GM18508 (cell line): ENCODE results near the gene CINP.
"Not testable (repeated sequence)": the region's sequence is repeated elsewhere in the genome, so short reads cannot be mapped to it uniquely, and the experiment has no call there.

ENCODE experiments used
- ATAC-seq: cut with Tn5 transposase; IDR thresholded peaks from one replicate; pipeline ENCODE4 v1.9.1; 2021; ENCODE audit warnings: moderate number of reproducible peaks; ENCODE audit not compliant: insufficient read depth, unreplicated experiment

Gene CINP

GRCh38 chr14:102359341-102359740 lies 3.3 kb downstream of the CINP start:
- no peak for ATAC-seq

GRCh38 chr14:102356280-102356679 lies 6.4 kb downstream of the CINP start:
- no peak for ATAC-seq

DNA sequence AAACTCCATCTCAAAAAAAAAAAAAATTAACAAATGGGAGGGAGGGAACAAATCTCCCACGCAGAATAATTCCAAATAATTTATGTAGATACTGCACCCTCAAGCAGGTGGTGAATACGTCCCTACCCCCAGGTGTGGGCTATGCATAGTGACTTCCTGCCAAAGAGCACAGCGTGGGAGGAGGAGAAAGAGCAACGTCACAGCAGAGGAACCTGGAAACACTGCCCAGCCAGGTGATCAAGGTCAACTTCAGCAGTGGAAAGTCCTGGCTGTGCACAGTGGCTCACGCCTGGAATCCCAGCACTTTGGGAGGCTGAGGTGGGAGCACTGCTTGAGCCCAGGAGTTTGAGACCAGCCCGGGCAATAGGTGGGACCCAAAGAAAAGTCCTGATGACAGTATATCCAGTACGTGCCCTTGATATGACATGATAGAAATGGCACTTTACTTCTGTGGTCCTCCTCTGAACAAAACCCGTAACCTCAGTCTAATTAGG lies 9.5 kb downstream of the CINP start:
- no peak for ATAC-seq

DNA sequence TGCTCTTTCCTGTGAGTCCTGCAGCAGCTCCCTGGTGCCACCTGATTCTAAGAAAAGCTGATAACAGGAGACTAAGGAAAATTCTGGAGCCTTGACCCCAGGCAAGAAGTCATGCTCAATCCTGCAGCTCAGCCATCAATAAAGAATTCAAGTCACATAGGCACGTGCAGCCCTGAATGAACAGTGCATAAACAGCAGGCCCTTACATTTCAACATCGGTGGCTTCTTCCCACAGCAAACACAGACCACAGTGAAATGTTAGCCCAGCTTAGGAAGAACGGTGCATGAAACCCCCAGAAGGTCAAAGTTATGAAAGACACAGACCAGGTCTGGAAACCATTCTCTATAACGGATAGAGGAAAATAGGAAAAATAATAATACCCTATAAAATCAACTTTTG lies 10.5 kb downstream of the CINP start:
- ATAC-seq = no peak

- ATAC-seq = not testable (repeated sequence)
These were observed 11.1 kb downstream of the CINP start for GRCh38 chr14:102351593-102351992.

GRCh38 chr14:102351023-102351422 lies 11.7 kb downstream of the CINP start:
- no peak for ATAC-seq

DNA sequence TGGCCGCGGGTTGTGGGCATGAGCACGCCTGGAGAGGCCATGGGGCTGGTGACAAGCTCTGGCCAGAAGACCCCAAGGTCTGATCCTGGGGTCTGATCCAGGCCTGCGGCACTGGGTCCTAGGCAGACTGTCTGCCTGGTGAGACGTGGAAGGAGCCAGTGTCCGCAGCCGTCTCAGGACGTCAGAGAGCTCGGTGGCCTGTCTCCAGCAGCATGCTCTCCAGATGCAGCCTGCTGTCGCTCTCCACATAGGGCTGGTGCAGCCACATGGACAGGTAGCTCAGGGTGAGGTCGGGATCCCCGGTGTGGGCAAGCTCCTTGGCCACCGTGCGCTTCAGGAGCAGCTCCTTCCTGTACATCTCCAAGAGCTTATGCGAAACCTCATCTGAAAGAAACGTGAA lies 14.3 kb downstream of the CINP start:
- ATAC-seq = no peak

DNA sequence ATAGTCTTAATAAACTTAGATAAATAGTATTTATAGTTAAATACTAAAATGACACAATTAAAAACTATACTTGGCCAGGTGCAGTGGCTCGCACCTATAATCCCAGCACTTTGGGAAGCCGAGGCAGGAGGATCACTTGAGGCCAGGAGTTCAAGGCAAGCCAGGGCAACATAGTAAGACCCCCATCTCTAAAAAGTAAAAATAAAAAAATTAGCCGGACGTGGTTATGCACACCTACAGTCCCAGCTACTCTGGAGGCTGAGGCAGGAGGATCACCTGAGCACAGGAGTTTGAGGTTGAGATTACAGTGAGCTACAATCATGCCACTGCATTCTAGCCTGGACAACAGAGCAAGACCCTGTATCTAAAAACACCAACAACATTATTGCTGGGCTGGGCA lies 16.0 kb downstream of the CINP start:
- ATAC-seq = no peak

DNA sequence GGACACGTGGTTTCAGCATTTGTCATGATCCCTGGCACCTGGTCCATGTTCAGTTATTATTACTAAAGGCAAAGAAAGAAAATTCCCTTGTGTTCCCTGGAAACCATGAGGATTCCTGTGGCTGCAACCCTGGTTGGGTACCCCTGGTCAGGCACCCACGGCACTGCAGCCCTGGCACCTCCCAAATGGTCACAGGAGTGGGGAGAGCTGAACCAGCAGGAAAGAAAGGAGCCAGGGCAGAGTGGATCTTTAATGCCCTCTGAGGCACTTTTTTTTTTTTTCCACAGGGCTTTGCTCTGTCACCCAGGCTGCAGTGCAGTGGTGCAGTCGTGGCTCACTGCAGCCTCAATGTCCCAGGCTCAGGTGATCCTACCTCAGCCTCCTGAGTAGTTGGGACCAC lies 17.5 kb downstream of the CINP start:
- ATAC-seq = no peak

DNA sequence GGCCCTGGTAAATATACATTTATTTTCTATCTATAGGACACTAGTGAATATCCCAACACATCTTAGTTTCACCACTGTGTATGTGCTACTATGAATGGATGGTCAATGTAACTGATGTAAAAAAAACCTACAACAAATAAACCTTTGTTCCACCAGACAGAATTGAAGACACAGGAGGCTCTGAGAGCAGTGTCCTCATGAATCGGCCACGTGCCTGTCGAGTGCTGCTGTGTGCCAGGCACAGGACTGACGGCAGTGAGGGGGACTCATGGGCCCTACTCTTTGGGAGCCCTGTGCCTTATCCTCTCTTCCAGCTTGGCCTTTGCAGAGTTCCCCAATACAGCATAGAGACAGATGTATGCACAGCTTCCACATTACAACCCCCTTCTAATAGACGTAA lies 18.2 kb downstream of the CINP start:
- no peak for ATAC-seq

DNA sequence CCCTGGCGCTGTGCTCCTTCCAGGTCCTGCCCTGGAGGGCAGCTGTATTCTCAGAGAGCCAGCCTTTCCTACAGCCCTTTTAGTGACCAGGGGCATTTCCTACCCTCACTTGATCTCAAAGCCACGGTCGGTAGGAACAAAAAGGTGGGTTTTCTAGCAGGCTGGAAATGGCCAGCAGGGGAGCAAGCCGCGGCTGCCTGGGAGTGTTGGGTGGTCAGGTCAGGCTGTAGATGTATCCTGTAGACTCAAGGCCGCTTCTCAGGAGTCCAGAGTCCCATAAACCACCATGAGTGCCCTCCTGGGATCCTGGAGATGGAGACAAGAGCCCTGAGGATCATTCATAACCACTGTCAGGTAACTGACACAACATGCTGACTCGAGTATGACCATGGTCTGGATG lies 18.6 kb downstream of the CINP start:
- no peak for ATAC-seq

DNA sequence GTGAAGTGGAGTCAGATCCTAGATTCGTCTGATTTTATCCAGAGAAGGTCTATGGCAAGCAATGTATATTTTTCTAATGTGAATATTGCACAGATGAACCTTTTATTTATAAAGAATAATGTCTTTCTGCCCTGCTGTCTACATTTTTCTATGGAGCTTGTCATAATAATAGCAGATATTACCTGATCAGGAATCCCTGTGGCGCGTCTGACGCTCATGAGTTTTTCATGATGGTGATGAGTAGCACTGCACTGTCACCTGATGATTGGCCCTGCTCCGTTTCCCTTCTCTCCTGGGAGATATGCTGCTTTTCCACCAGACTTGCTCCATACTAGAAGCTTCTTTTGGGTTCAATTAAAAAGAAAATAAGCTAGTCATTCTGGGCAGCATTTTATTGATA lies 20.5 kb downstream of the CINP start:
- no peak for ATAC-seq

- ATAC-seq = no peak
These were observed 21.1 kb downstream of the CINP start for GRCh38 chr14:102341566-102341965.

DNA sequence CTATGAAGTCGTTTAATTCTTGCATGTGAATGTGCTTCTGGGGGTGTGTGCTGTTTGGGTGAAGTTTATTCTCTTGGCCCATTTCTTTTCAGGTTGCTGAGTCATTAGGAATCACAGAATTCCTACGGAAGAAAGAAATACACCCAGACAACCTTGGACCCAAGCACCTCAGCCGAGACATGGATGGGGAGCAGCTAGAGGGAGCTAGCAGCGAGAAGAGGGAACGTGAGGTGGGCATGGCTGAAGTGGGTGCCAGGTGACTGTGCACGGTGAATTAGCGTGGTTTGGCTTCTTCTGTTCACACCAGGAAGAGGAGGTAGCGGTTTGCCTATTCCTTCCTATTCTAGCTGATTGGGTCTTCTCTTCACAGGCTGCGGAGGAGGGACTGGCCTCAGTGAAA lies 24.0 kb downstream of the CINP start:
- no peak for ATAC-seq

DNA sequence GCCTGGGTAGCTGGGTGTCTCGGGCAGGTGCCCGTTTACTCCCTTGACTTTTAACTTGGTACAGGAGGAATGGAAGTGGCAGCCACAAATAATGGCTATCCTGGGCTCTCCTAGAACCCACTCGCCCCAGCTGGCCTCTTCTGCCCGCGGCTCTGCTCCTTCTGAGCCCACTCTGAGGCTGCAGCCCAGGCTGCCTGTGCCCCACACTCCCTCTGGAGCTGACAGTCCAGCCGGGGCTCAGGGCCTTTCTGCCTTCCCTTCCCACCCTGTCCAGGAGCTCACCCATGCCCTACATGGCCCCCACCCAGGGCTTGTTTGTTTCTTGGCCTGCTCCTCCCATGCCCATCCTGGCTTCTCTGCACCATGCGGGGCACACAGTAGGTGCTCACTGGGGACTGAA lies 27.5 kb downstream of the CINP start:
- no peak for ATAC-seq

DNA sequence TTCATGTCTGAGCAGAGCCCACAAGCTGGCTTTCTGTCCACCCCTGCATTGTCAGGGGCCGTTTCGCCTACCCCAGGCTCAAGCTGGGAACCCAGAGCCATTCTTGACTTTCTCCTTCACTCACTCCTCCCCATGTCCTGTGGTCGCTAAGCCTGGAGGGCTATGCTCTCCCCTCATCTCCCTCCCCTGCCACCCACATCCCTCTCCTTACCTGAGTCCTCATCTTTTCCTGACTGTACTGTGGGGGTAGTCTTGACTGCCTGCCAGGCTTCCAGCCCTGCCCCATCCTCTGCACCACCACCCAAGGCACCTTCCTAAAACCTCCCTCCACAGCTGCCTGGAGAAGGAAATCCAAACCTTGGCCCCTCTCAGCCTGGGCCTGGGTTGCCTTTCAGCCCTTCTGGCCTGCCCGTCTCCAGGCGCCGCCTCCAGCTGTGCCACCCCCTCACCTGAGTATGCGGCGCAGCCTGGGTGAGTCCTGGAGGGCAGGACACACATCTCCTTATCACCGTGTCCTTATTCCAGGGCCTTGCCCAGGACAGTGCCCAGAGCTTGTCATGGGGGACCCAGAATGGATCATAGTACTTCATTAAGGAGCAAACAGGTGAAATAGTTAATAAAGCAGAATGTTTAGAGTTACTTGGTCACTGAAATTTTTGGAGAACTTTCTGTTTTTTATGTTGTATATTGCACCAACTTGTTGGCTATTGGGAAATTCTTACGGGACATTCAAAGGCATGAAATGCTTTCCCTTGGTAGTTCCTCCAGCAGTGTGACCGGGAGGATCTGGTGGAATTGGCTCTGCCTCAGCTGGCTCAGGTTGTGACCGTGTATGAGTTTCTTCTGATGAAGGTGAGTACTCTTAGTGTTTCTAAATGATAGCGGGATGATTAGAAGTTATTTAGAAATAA lies 28.6 kb downstream of the CINP start:
- ATAC-seq = no peak

DNA sequence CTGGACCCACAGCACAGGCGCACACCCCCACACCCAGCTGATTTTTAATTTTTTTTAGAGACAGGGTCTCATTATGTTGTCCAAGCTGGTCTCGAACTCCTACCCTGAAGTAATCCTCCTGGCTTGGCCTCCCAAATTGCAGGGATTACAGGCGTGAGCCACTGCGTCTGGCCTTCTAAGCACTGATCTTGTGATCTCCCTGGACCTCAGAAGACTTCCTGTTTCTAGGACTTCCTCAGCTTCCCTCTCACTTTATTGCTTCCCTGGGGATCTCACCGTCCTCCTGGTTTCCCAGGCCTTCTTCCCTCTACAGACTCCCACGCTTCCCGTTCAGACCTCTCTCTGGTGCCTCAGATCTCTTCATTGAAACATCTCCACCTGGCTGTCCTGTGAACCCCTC lies 29.3 kb downstream of the CINP start:
- no peak for ATAC-seq

- no peak for ATAC-seq
These were observed 31.9 kb downstream of the CINP start for GRCh38 chr14:102330806-102331205.

- ATAC-seq = not testable (repeated sequence)
These were observed 33.3 kb downstream of the CINP start for GRCh38 chr14:102329381-102329780.

DNA sequence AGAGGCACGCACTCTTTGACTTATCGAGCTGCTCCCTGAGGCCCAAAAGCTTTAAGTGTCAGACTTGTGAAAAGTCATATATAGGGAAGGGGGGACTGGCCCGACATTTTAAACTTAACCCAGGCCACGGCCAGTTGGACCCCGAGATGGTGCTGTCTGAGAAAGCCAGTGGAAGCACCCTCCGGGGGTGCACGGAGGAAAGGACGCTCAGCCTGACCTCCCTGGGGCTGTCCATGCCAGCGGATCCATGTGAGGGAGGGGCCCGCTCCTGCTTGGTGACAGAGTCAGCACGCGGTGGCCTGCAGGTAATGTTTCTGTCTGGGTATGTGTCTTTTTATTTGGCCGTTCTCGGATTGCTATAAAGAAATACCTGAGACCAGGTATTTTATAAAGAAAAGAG lies 36.1 kb downstream of the CINP start:
- no peak for ATAC-seq

DNA sequence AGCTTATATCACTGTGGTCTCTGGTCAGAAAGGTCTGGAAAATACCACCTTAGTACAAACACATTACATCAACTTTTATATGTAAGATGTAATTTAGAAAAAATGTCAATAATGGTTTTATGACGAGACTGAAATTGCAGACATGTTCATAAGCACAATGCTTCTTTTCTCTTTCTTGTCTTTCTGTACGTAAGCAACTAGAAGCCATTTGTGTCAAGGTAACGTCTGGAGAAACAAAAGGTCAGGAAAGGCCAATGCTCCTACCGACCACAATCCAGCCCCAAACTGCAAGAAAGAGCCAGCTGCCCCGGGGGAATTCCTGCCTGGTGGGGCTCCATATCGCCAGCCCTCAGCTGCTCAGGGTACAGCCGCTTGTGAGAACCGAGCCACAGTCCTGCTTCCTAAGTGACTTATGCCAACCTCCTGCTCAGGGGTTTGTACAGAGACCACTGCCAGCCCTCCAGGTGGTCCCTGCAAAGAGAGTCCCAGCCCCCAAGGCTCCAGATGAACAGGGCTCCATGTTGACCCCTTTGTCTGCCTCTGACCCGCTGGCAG lies 36.8 kb downstream of the CINP start:
- no peak for ATAC-seq

DNA sequence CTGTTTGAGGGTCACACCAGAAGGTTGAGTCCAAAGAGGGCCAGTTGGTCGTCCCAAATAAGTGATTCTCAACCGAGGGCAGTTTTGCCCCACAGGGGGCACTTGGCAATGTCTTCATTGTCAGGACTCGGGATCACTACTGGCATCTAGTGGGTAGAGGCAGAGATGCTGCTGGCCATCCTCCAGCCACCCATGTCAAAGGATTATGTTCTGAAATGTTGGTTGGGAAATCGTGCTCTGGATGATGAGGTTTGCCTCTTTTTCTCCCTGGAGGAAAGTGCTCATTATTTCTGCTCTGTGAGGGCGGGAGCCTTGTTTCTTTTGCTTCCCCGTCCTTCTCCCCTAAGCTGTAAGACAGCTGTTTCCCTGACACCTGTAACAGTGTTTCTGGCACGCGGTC lies 39.6 kb downstream of the CINP start:
- ATAC-seq = no peak
